Peyer's patch (tissue), 4 donors: ENCODE measurements around the gene RNF149. TPM values are rescaled to one million over a fixed set of nuclear protein-coding genes. Genes with fewer than 3 reads are reported as not detected.
A peak's percentile ranks its signal among the peaks of the same experiment; 100 is the strongest.
"Not testable (repeated sequence)": the region's sequence is repeated elsewhere in the genome, so short reads cannot be mapped to it uniquely, and the experiment has no call there.

Experiments used
- DNase-seq, 3 donors: peaks; one replicate each; pipeline ENCODE4 v3.0.0-alpha.2; 2017 to 2019
- H3K27ac ChIP-seq, 4 donors: fragments of 200-600 bp; sonication (generic); one replicate each; pipeline ENCODE4 v1.5.1; 2016 to 2019
- H3K27me3 ChIP-seq, 2 donors: fragments of 200-600 bp; sonication (generic); one replicate each; pipeline ENCODE4 v1.5.1; 2019
- H3K36me3 ChIP-seq, 3 donors: fragments of 200-600 bp; sonication (generic); one replicate each; pipeline ENCODE4 v1.5.1; 2016 to 2019
- H3K4me1 ChIP-seq, 4 donors: fragments of 200-600 bp; sonication (generic); one replicate each; pipeline ENCODE4 v1.5.1; 2016 to 2019
- H3K4me3 ChIP-seq, 4 donors: fragments of 200-600 bp; sonication (generic); 1 replicate in 3 of 4; 2 replicates in 1 of 4; pipeline ENCODE4 v1.5.1; 2016 to 2019; ENCODE audit warnings: mild to moderate bottlenecking in 1 of 4
- H3K9me3 ChIP-seq, 4 donors: fragments of 200-600 bp; sonication (generic); one replicate each; pipeline ENCODE4 v1.5.1; 2016 to 2019; ENCODE audit warnings: mild to moderate bottlenecking in 1 of 4
- POLR2A ChIP-seq, 2 donors: fragments of 450-650 bp; IDR thresholded peaks; one replicate each; pipeline ENCODE4 v1.5.1; 2017; ENCODE audit warnings: antibody characterized with exemption in 2 of 2, mild to moderate bottlenecking in 2 of 2, moderate library complexity in 2 of 2
- total RNA-seq, 4 donors: library from RNA; depleted of rRNA; stranded (reverse); fragments of >200 nt; gene quantifications; one replicate each; pipeline ENCODE4 v1.1.0, GENCODE V29; 2016
- TF ChIP-seq, protein P1 (sequence below), 6 experiments: fragments of 450-650 bp in 4 of 6; fragments of 200-600 bp in 2 of 6; sonication (generic) in 1 of 6; IDR thresholded peaks; one replicate each; pipeline ENCODE4 v1.5.1; 2017 to 2019; ENCODE audit warnings: antibody characterized with exemption in 6 of 6, mild to moderate bottlenecking in 3 of 6, moderate library complexity in 1 of 6

Gene RNF149
- total RNA-seq, 4 donors from 2014 or later: 61.1 to 86.2 (median 70.5) TPM

DNA sequence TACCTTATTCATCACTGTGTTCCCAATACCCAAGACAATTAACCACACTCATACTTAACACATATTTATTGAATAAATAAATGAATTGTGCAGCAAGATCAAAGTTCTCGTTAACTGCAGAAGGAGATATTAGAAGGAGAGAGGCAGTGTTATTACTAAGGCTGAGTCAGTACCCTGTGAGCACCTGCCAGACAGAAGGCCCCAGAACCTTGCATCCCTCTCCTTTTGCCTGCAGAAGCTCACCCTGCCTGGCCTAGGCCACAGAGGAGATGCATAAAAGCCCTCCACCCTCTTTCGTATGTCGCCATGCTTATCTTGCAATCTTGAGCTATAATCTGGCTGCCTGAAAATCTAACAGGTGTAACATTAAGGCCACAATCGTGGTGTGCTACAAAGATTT lies 20.5 kb upstream of the RNF149 start:
- H3K27me3 ChIP-seq: no peaks in the 10 kb centered on the region
- no peak for TF ChIP-seq POLR2A (IDR thresholded peaks at IDR 0.05)
- TF ChIP-seq, protein P1, sequence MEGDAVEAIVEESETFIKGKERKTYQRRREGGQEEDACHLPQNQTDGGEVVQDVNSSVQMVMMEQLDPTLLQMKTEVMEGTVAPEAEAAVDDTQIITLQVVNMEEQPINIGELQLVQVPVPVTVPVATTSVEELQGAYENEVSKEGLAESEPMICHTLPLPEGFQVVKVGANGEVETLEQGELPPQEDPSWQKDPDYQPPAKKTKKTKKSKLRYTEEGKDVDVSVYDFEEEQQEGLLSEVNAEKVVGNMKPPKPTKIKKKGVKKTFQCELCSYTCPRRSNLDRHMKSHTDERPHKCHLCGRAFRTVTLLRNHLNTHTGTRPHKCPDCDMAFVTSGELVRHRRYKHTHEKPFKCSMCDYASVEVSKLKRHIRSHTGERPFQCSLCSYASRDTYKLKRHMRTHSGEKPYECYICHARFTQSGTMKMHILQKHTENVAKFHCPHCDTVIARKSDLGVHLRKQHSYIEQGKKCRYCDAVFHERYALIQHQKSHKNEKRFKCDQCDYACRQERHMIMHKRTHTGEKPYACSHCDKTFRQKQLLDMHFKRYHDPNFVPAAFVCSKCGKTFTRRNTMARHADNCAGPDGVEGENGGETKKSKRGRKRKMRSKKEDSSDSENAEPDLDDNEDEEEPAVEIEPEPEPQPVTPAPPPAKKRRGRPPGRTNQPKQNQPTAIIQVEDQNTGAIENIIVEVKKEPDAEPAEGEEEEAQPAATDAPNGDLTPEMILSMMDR (IDR thresholded peaks at IDR 0.05): no peak
- peak overlapping the region; percentile 45 to 59 (median 52) for H3K27ac ChIP-seq
- no peak for DNase-seq
- no peaks in the 10 kb centered on the region for H3K9me3 ChIP-seq
- H3K36me3 ChIP-seq: no peaks in the 10 kb centered on the region
- H3K4me3 ChIP-seq: no peak overlapping the region
- peaks cover 0 to 36% (median 4%) of the 10 kb centered on the region in 4 donors for H3K4me1 ChIP-seq

DNA sequence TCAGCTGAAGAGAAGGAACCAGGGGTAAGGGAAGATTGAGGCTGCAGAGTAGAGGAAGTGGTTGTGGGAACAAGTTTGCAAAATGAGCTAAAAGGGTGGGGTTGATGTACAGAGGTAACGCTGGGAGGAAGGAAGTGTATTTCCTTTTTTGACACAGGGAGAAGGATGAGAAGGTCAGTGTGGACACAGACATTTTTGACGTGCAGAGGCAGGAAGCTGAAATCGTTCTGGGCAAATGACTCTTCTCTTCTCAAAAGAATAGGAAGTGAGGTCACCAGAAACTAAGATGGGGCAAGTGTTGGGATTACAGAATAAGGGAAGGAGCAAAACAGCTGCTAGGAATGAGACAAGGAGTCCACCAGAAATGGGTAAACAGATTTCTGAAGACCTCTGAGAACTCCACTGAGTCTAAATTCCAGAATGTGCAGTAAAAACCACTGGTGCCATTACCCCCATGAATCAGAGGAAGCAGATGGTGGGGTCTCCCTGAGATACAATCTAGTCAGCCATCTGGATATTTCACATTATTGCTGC lies 20.0 kb upstream of the RNF149 start:
- Histone ChIP-seq H3K9me3 (no peaks in the 10 kb centered on the region), H3K4me3 (no peak overlapping the region), H3K27ac (peak overlapping the region; percentile 45 to 61 (median 57)), H3K36me3 (no peaks in the 10 kb centered on the region), H3K4me1 (peaks cover 0 to 36% (median 4%) of the 10 kb centered on the region in 4 donors), H3K27me3 (no peaks in the 10 kb centered on the region)
- peak in 2 of 3 donors; percentile 41 to 69 for DNase-seq
- no peak for TF ChIP-seq POLR2A (IDR thresholded peaks at IDR 0.05)
- TF ChIP-seq, protein P1 (IDR thresholded peaks at IDR 0.05): no peak

DNA sequence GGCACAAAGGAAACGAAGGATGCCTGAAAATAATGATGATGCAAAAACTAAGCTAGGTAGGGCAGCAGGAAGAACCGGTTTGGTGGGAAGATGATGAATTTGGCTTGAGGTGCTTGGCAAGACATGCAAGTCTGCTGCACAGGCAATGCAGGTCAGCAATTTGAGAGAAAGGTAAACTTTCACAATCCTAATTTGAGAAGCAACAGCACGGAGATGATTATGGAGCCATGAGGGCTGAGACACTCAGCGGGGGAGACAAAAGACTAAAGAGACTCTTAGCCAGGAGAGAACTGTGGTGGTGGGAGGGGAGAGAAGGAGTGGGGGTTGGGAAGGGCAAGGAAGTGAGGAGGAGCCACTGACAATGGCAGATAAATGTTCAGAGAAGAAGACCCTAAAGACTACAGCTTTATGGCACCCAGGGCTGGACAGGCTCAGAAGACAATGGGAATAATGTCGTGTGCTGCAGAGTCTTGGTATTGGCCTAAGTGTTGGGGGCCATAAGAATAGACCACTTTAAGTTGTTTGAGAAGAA lies 19.4 kb upstream of the RNF149 start:
- Histone ChIP-seq H3K4me3 (no peak overlapping the region), H3K27me3 (no peaks in the 10 kb centered on the region), H3K36me3 (no peaks in the 10 kb centered on the region), H3K4me1 (peaks cover 0 to 36% (median 4%) of the 10 kb centered on the region in 4 donors), H3K27ac (peak overlapping the region; percentile 40 to 61 (median 52)), H3K9me3 (no peaks in the 10 kb centered on the region)
- no peak for DNase-seq
- TF ChIP-seq, protein P1 (IDR thresholded peaks at IDR 0.05): no peak
- TF ChIP-seq POLR2A (IDR thresholded peaks at IDR 0.05): no peak

DNA sequence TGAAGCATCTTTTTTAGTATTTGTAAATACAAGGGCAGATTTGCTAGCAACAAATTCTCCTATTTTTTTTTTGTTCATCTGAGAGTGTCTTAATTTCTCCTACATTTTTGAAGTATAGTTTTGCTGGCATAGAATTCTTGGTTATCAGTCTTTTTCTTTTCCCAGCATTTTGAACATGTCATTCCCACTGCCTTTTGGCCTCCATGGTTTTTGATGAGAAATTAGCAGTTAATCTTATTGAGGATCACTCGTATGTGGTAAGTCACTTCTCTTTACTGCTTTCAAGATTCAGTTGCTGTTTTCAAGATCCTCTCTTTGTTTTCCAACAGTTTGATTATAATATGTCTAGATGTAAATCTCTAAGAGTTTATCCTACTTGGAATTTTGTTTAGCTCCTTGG lies 16.9 kb upstream of the RNF149 start:
- TF ChIP-seq, protein P1 (IDR thresholded peaks at IDR 0.05): no peak
- no peak for TF ChIP-seq POLR2A (IDR thresholded peaks at IDR 0.05)
- H3K36me3 ChIP-seq: no peaks in the 10 kb centered on the region
- H3K4me3 ChIP-seq: no peak overlapping the region
- H3K9me3 ChIP-seq: no peaks in the 10 kb centered on the region
- peaks cover 0 to 29% (median 4%) of the 10 kb centered on the region in 4 donors for H3K4me1 ChIP-seq
- no peak for DNase-seq
- H3K27me3 ChIP-seq: no peaks in the 10 kb centered on the region
- H3K27ac ChIP-seq: no peak overlapping the region

- not testable (repeated sequence) for H3K4me1 ChIP-seq, DNase-seq, H3K4me3 ChIP-seq, H3K36me3 ChIP-seq, H3K27me3 ChIP-seq, H3K27ac ChIP-seq, H3K9me3 ChIP-seq
Observed at GRCh38 chr2:101316568-101316967, 8.1 kb upstream of the RNF149 start.

GRCh38 chr2:101311696-101312017 lies 3.2 kb upstream of the RNF149 start:
- Histone ChIP-seq H3K4me1 (peaks cover 0 to 18% (median 4%) of the 10 kb centered on the region in 4 donors), H3K36me3 (no peaks in the 10 kb centered on the region), H3K27me3 (no peaks in the 10 kb centered on the region), H3K4me3 (no peak overlapping the region), H3K27ac (peak overlapping the region in 3 of 4 donors; percentile 13 to 39 (median 17)), H3K9me3 (no peaks in the 10 kb centered on the region)
- peak in 2 of 3 donors; percentile 47 to 63 for DNase-seq
- TF ChIP-seq, protein P1 (IDR thresholded peaks at IDR 0.05): no peak
- TF ChIP-seq POLR2A (IDR thresholded peaks at IDR 0.05): no peak
